Liver (tissue), 9 donors: ENCODE data around the gene SLC12A8. TPM values are rescaled to one million over a fixed set of nuclear protein-coding genes. Genes with fewer than 3 reads are reported as not detected.
"Not testable (repeated sequence)": the region's sequence is repeated elsewhere in the genome, so short reads cannot be mapped to it uniquely, and the experiment has no call there.

Experiments
- DNase-seq: peaks from one replicate; pipeline ENCODE4 v3.0.0-alpha.2; 2017; ENCODE audit warnings: low spot score
- H3K27ac ChIP-seq, 2 donors: one replicate each; pipeline ENCODE4 v1.7.0; 2013; ENCODE audit warnings: inconsistent platforms in 2 of 2, low read length in 2 of 2, control low read depth in 1 of 2, low read depth in 1 of 2, mild to moderate bottlenecking in 1 of 2
- H3K27me3 ChIP-seq, 4 donors: one replicate each; pipeline versions ENCODE4 v1.6.1 to v1.7.0; 2013; ENCODE audit warnings: low read length in 3 of 4, inconsistent platforms in 1 of 4, mild to moderate bottlenecking in 1 of 4, moderate library complexity in 1 of 4; ENCODE audit not compliant: control insufficient read depth in 4 of 4, insufficient read depth in 4 of 4
- H3K36me3 ChIP-seq, 4 donors: one replicate each; pipeline versions ENCODE4 v1.6.1 to v1.7.0; 2013; ENCODE audit warnings: low read length in 3 of 4, mild to moderate bottlenecking in 3 of 4, low read depth in 1 of 4, moderate library complexity in 1 of 4; ENCODE audit not compliant: control insufficient read depth in 4 of 4, insufficient read depth in 3 of 4
- H3K4me1 ChIP-seq, 4 donors: one replicate each; pipeline versions ENCODE4 v1.6.1 to v1.7.0; 2013; ENCODE audit warnings: low read length in 3 of 4, mild to moderate bottlenecking in 3 of 4, moderate library complexity in 1 of 4; ENCODE audit not compliant: control insufficient read depth in 4 of 4, insufficient read depth in 4 of 4
- H3K4me3 ChIP-seq, 3 donors: one replicate each; pipeline versions ENCODE4 v1.6.1 to v1.7.0; 2013; ENCODE audit warnings: low read length in 3 of 3, control low read depth in 1 of 3, low read depth in 1 of 3, mild to moderate bottlenecking in 1 of 3
- H3K9ac ChIP-seq, 2 donors: one replicate each; pipeline ENCODE4 v1.7.0; 2013; ENCODE audit warnings: low read length in 2 of 2, mild to moderate bottlenecking in 2 of 2, moderate library complexity in 2 of 2, control low read depth in 1 of 2, low read depth in 1 of 2
- H3K9me3 ChIP-seq, 4 donors: one replicate each; pipeline versions ENCODE4 v1.6.1 to v1.7.0; 2013; ENCODE audit warnings: low read length in 3 of 4; ENCODE audit not compliant: control insufficient read depth in 4 of 4
- ATF3 ChIP-seq: IDR thresholded peaks from 2 replicates; pipeline ENCODE4 v1.6.1; 2016; ENCODE audit warnings: antibody characterized with exemption
- EGR1 ChIP-seq, 2 donors: IDR thresholded peaks; 2 replicates each; pipeline ENCODE4 v1.6.1; 2016 to 2018; ENCODE audit warnings: antibody characterized with exemption in 2 of 2, low read depth in 2 of 2
- FOXA1 ChIP-seq: IDR thresholded peaks from 2 replicates; pipeline ENCODE4 v1.6.1; 2016; ENCODE audit warnings: antibody characterized with exemption
- FOXA2 ChIP-seq: IDR thresholded peaks from 2 replicates; pipeline ENCODE4 v1.6.1; 2016; ENCODE audit warnings: antibody characterized with exemption
- HNF4A ChIP-seq, 2 donors: conservative IDR thresholded peaks; 2 replicates each; pipeline ENCODE4 v1.6.1; 2016; ENCODE audit warnings: antibody characterized with exemption in 2 of 2, mild to moderate bottlenecking in 2 of 2
- JUND ChIP-seq, 2 donors: IDR thresholded peaks; 2 replicates each; pipeline ENCODE4 v1.6.1; 2016; ENCODE audit warnings: antibody characterized with exemption in 2 of 2
- MAX ChIP-seq: IDR thresholded peaks from 2 replicates; pipeline ENCODE4 v1.6.1; 2016; ENCODE audit warnings: antibody characterized with exemption
- NR2F2 ChIP-seq: IDR thresholded peaks from 2 replicates; pipeline ENCODE4 v1.6.1; 2016; ENCODE audit warnings: antibody characterized with exemption
- RAD21 ChIP-seq, 2 donors: IDR thresholded peaks; 2 replicates each; pipeline ENCODE4 v1.6.1; 2016; ENCODE audit warnings: antibody characterized with exemption in 2 of 2, mild to moderate bottlenecking in 2 of 2
- RXRA ChIP-seq, 2 donors: IDR thresholded peaks; 2 replicates each; pipeline ENCODE4 v1.6.1; 2017 to 2018; ENCODE audit warnings: antibody characterized with exemption in 2 of 2, mild to moderate bottlenecking in 1 of 2
- SP1 ChIP-seq: IDR thresholded peaks from 2 replicates; pipeline ENCODE4 v1.6.1; 2018; ENCODE audit warnings: antibody characterized with exemption, mild to moderate bottlenecking
- TAF1 ChIP-seq: conservative IDR thresholded peaks from 2 replicates; pipeline ENCODE4 v1.6.1; 2016; ENCODE audit warnings: antibody characterized with exemption, mild to moderate bottlenecking
- YY1 ChIP-seq: IDR thresholded peaks from 2 replicates; pipeline ENCODE4 v1.6.1; 2016; ENCODE audit warnings: antibody characterized with exemption, mild to moderate bottlenecking
- ZBTB33 ChIP-seq: IDR thresholded peaks from 2 replicates; pipeline ENCODE4 v1.6.1; 2016; ENCODE audit warnings: antibody characterized with exemption
- WGBS: extraction: QIAGEN DNeasy Blood & Tissue Kit; methylation state at CpG from one replicate; pipeline ENCODE4 v1.1.7; 2013; 5-methylcytosine and 5-hydroxymethylcytosine counted together
- polyA plus RNA-seq, 2 donors: library from polyadenylated mRNA; stranded (reverse) in 1 of 2; unstranded in 1 of 2; fragments of 200-250 nt in 1 of 2; fragments of >200 nt in 1 of 2; fragmentation: Nextera tagmentation in 1 of 2; extraction: Ambion mirVana in 1 of 2; gene quantifications; one replicate each; pipeline versions ENCODE4 v1.2.1 to v1.2.3, GENCODE V29; 2013 to 2015
- total RNA-seq, 2 donors: library from RNA; depleted of rRNA; stranded (reverse); fragments of >200 nt; gene quantifications; one replicate each; pipeline ENCODE4 v1.2.3, GENCODE V29; 2014
- TF ChIP-seq, protein P1 (sequence below): IDR thresholded peaks from 2 replicates; pipeline ENCODE4 v1.6.1; 2016; ENCODE audit warnings: antibody characterized with exemption, mild to moderate bottlenecking
- donor health status: healthy.
- donor health status: healthy.
- donor health status: healthy.
- donor health status: healthy.
- donor health status: healthy.

The SLC12A8 gene
- total and polyA plus RNA-seq, 4 donors: 2.7 to 20.3 (median 5.5) TPM

DNA sequence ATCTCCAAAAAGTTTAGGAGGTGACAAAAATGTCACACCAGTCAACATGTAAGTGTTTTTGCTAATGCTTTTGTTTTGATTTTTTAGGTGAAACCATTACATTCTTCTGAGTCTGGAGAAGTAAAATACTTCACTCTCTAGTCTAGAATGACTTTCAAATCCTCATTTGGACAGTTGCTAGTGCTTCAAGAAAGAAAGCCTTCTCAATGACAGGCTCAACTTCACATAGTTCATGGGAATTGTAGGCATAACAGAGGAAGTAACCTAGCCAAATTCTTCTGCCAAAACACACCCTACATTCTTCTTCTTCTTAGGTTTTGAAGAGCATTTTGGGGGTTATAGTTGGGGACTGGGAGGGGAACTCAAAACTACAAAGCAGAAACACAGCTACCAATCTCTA, 127.4 kb downstream of the SLC12A8 start:
- Histone ChIP-seq H3K36me3 (peaks cover 0 to 7% (median 1%) of the 10 kb centered on the region in 4 donors), H3K9ac (no peak overlapping the region), H3K4me1 (peaks cover 0 to 3% (median under 1%) of the 10 kb centered on the region in 4 donors), H3K9me3 (no peaks in the 10 kb centered on the region), H3K27me3 (no peaks in the 10 kb centered on the region), H3K4me3 (no peak overlapping the region), H3K27ac (no peak overlapping the region)
- DNase-seq: no peak
- no peak for TF ChIP-seq FOXA2
- no peak for TF ChIP-seq RXRA (IDR thresholded peaks at IDR 0.05)
- no peak for TF ChIP-seq ATF3
- no peak for TF ChIP-seq HNF4A (conservative IDR thresholded peaks at IDR 0.05)
- no peak for TF ChIP-seq FOXA1
- TF ChIP-seq YY1: no peak
- TF ChIP-seq JUND (IDR thresholded peaks at IDR 0.05): no peak
- TF ChIP-seq EGR1 (IDR thresholded peaks at IDR 0.05; ENCODE audit: low read depth in 2 of 2): no peak
- TF ChIP-seq NR2F2: no peak
- TF ChIP-seq ZBTB33: no peak
- TF ChIP-seq SP1: no peak
- TF ChIP-seq MAX: no peak
- TF ChIP-seq RAD21 (IDR thresholded peaks at IDR 0.05): no peak
- TF ChIP-seq, protein P1, sequence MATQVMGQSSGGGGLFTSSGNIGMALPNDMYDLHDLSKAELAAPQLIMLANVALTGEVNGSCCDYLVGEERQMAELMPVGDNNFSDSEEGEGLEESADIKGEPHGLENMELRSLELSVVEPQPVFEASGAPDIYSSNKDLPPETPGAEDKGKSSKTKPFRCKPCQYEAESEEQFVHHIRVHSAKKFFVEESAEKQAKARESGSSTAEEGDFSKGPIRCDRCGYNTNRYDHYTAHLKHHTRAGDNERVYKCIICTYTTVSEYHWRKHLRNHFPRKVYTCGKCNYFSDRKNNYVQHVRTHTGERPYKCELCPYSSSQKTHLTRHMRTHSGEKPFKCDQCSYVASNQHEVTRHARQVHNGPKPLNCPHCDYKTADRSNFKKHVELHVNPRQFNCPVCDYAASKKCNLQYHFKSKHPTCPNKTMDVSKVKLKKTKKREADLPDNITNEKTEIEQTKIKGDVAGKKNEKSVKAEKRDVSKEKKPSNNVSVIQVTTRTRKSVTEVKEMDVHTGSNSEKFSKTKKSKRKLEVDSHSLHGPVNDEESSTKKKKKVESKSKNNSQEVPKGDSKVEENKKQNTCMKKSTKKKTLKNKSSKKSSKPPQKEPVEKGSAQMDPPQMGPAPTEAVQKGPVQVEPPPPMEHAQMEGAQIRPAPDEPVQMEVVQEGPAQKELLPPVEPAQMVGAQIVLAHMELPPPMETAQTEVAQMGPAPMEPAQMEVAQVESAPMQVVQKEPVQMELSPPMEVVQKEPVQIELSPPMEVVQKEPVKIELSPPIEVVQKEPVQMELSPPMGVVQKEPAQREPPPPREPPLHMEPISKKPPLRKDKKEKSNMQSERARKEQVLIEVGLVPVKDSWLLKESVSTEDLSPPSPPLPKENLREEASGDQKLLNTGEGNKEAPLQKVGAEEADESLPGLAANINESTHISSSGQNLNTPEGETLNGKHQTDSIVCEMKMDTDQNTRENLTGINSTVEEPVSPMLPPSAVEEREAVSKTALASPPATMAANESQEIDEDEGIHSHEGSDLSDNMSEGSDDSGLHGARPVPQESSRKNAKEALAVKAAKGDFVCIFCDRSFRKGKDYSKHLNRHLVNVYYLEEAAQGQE: no peak
- no peak for TF ChIP-seq TAF1

DNA sequence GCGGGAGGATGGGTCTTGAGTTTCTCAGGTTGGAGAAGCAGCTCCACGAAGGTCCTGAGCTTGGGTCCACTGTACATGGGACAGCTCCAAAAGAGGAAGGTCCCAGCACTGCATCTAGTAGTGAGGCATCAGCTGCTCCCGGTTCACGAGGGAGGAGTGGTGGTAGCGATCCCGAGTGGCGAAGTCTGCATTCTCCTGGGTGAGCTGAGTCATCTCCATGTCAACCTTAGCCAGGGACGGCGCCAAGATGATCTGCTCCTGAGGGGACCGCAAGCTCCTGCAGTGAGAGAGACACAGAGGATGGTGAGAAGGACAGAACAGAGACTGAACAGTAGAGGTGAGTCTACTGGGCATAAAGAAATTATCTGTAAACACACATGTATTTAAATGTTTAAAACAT, 128.8 kb downstream of the SLC12A8 start:
- no peaks in the 10 kb centered on the region for H3K9me3 ChIP-seq
- H3K27ac ChIP-seq: no peak overlapping the region
- H3K4me1 ChIP-seq: peaks cover 0 to 6% (median under 1%) of the 10 kb centered on the region in 4 donors
- no peaks in the 10 kb centered on the region for H3K27me3 ChIP-seq
- peaks cover 0 to 7% (median 1%) of the 10 kb centered on the region in 4 donors for H3K36me3 ChIP-seq
- TF ChIP-seq HNF4A (conservative IDR thresholded peaks at IDR 0.05): no peak
- 94% methylated on average over 10 of the region's 10 CpGs for WGBS
- DNase-seq: peak; percentile 10
- no peak overlapping the region for H3K9ac ChIP-seq
- H3K4me3 ChIP-seq: no peak overlapping the region

DNA sequence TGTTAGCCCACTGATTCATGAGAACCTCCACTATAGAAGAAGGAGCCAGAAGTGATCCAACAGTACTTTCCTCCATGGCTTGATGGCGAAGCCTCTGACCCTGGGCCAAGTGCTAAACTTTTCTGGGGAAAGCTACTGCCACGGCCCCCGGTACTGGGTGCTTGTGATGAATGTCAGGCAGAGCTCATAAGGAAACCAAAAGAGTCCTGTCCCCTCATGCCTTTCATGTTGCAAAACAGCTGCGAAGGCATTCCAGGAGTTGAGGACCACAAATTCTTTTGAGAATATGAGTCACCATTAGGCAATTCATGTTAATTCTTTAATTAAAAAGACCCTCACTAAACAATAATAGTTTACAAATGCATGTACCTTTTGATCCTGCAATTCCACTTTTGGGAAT, 130.2 kb downstream of the SLC12A8 start:
- not testable (repeated sequence) for H3K27me3 ChIP-seq, H3K4me1 ChIP-seq, H3K4me3 ChIP-seq, H3K36me3 ChIP-seq, H3K9ac ChIP-seq, H3K27ac ChIP-seq, H3K9me3 ChIP-seq
- WGBS: 95% methylated on average over 4 of the region's 4 CpGs
- DNase-seq: peak; percentile 3
